Activated CD4-positive, alpha-beta memory T cell treated with anti-CD3 and anti-CD28 coated beads for 36 hours (primary cell): ENCODE data around the gene DNAL1. TPM values are rescaled to one million over a fixed set of nuclear protein-coding genes. Genes with fewer than 3 reads are reported as not detected.

Source experiments
- CTCF ChIA-PET: fragments of 350-600 bp; sonication (Branson Sonifier 250); formaldehyde crosslinking; loops from one replicate; lab custom pipeline; 2021; ENCODE audit warnings: antibody characterized with exemption, inconsistent platforms; lab: Charles Lee
- POLR2A ChIA-PET: fragments of 350-600 bp; sonication (Branson Sonifier 250); formaldehyde crosslinking; loops from one replicate; lab custom pipeline; 2021; ENCODE audit warnings: antibody characterized with exemption; lab: Charles Lee
- DNase-seq: peaks from one replicate; pipeline ENCODE4 v3.0.0-alpha.2; 2020
- H3K27ac Mint-ChIP-seq: one replicate; pipeline ENCODE4 v1.8.0; 2021; ENCODE audit warnings: mixed read lengths
- H3K27me3 Mint-ChIP-seq: one replicate; pipeline ENCODE4 v1.8.0; 2021; ENCODE audit warnings: mixed read lengths
- H3K36me3 Mint-ChIP-seq: one replicate; pipeline ENCODE4 v1.8.0; 2021; ENCODE audit warnings: mixed read lengths
- H3K4me1 Mint-ChIP-seq: one replicate; pipeline ENCODE4 v1.8.0; 2021; ENCODE audit warnings: low read depth, mixed read lengths
- H3K4me3 Mint-ChIP-seq: one replicate; pipeline ENCODE4 v1.8.0; 2021; ENCODE audit warnings: mild to moderate bottlenecking, mixed read lengths
- H3K9me3 Mint-ChIP-seq: one replicate; pipeline ENCODE4 v1.8.0; 2021; ENCODE audit warnings: mixed read lengths
- intact Hi-C: fragments of 100-400 bp; cut with micrococcal nuclease; formaldehyde crosslinking; loops from one replicate; pipeline ENCODE4 v1.15.1; 2023
- total RNA-seq, 2 experiments: library from RNA; stranded (reverse); gene quantifications; one replicate each; pipeline ENCODE4 v1.2.3, GENCODE V29; 2021

The DNAL1 gene
- total RNA-seq, 2 experiments from 2014 or later, result 4.1 to 6.2 TPM

- Mint-ChIP-seq H3K4me1 (peaks cover 95% of the 10 kb centered on the region), H3K4me3 (no peak overlapping the region), H3K27me3 (no peaks in the 10 kb centered on the region), H3K27ac (no peak overlapping the region), H3K9me3 (no peaks in the 10 kb centered on the region), H3K36me3 (peaks cover 3% of the 10 kb centered on the region)
- intact Hi-C loops, result no loop called here
- DNase-seq, result no peak
- ChIA-PET POLR2A (interaction anchor here (2.2 to 5.9 kb wide), 3 partner anchors 9 to 40 kb away, joined by 5 to 56 read pairs (median 50); a partner anchor contains a TSS), CTCF (interaction anchor here (1.0 to 5.0 kb wide), 6 partner anchors 12 to 81 kb away, joined by 3 to 56 read pairs (median 8); a partner anchor contains a TSS)
Observed at GRCh38 chr14:73745571-73746519, 101.1 kb downstream of the DNAL1 start.

GRCh38 chr14:73746520-73747378, 102.0 kb downstream of the DNAL1 start:
- ChIA-PET POLR2A (interaction anchor here (2.2 to 5.8 kb wide), 2 partner anchors 12 to 39 kb away, joined by 5 to 56 read pairs; a partner anchor contains a TSS), CTCF (interaction anchor here (0.7 to 2.8 kb wide), 4 partner anchors 11 to 79 kb away, joined by 3 to 17 read pairs (median 4); no protein-coding TSS in a partner anchor)
- no peaks in the 10 kb centered on the region for H3K9me3 Mint-ChIP-seq
- no peak overlapping the region for H3K4me3 Mint-ChIP-seq
- DNase-seq, result no peak
- peaks cover 3% of the 10 kb centered on the region for H3K36me3 Mint-ChIP-seq
- intact Hi-C loops, result no loop called here
- H3K27me3 Mint-ChIP-seq, result no peaks in the 10 kb centered on the region
- H3K27ac Mint-ChIP-seq, result peak overlapping the region; percentile 51
- H3K4me1 Mint-ChIP-seq, result peaks cover 95% of the 10 kb centered on the region

GRCh38 chr14:73747379-73748211, 102.8 kb downstream of the DNAL1 start:
- POLR2A ChIA-PET, result interaction anchor here (2.2 kb wide), 1 partner anchor 38 kb away, joined by 5 read pairs; no protein-coding TSS in a partner anchor
- DNase-seq, result no peak
- Mint-ChIP-seq H3K36me3 (peaks cover 10% of the 10 kb centered on the region), H3K4me3 (no peak overlapping the region), H3K27ac (peak overlapping the region; percentile 28), H3K4me1 (peaks cover 95% of the 10 kb centered on the region), H3K9me3 (no peaks in the 10 kb centered on the region), H3K27me3 (no peaks in the 10 kb centered on the region)
- intact Hi-C loops, result no loop called here
- CTCF ChIA-PET, result interaction anchor here (0.7 to 2.8 kb wide), 5 partner anchors 10 to 78 kb away, joined by 3 to 17 read pairs (median 4); no protein-coding TSS in a partner anchor

GRCh38 chr14:73748858-73749357, 104.1 kb downstream of the DNAL1 start:
- no peak overlapping the region for H3K4me3 Mint-ChIP-seq

GRCh38 chr14:73749706-73750530, 105.1 kb downstream of the DNAL1 start:
- POLR2A ChIA-PET, result interaction anchor here (1.0 kb wide), 3 partner anchors 8 to 106 kb away, joined by 3 to 4 read pairs (median 3); no protein-coding TSS in a partner anchor
- Mint-ChIP-seq H3K4me3 (no peak overlapping the region), H3K4me1 (peaks cover 94% of the 10 kb centered on the region), H3K36me3 (peaks cover 11% of the 10 kb centered on the region), H3K9me3 (no peaks in the 10 kb centered on the region), H3K27ac (peak overlapping the region; percentile 33), H3K27me3 (no peaks in the 10 kb centered on the region)
- intact Hi-C loops, result loop anchor here (5.0 to 10.0 kb wide), 2 partner anchors 37 to 335 kb away; partner anchors contain the start of genes ALDH6A1 and LIN52
- CTCF ChIA-PET, result interaction anchor here (0.5 to 2.7 kb wide), 8 partner anchors 8 to 76 kb away, joined by 3 to 12 read pairs (median 4); a partner anchor contains a TSS
- DNase-seq, result no peak

More at GRCh38 chr14:73748858-73749357, 104.1 kb downstream of the DNAL1 start:
- H3K27ac Mint-ChIP-seq, result peak overlapping the region; percentile 16
- peaks cover 11% of the 10 kb centered on the region for H3K36me3 Mint-ChIP-seq
- POLR2A ChIA-PET, result interaction anchor here (1.0 kb wide), 3 partner anchors 9 to 105 kb away, joined by 3 to 4 read pairs (median 3); no protein-coding TSS in a partner anchor
- H3K4me1 Mint-ChIP-seq, result peaks cover 95% of the 10 kb centered on the region
- H3K9me3 Mint-ChIP-seq, result no peaks in the 10 kb centered on the region
- no peaks in the 10 kb centered on the region for H3K27me3 Mint-ChIP-seq
- CTCF ChIA-PET, result interaction anchor here (0.5 to 2.7 kb wide), 6 partner anchors 9 to 77 kb away, joined by 3 to 12 read pairs (median 5); no protein-coding TSS in a partner anchor
- intact Hi-C loops, result no loop called here
- DNase-seq, result no peak

- no peaks in the 10 kb centered on the region for H3K9me3 Mint-ChIP-seq
- intact Hi-C loops, result loop anchor here (5.0 to 10.0 kb wide), 2 partner anchors 37 to 334 kb away; partner anchors contain the start of genes ALDH6A1 and LIN52
- H3K4me1 Mint-ChIP-seq, result peaks cover 94% of the 10 kb centered on the region
- no peaks in the 10 kb centered on the region for H3K27me3 Mint-ChIP-seq
- peak overlapping the region; percentile 33 for H3K27ac Mint-ChIP-seq
- peaks cover 11% of the 10 kb centered on the region for H3K36me3 Mint-ChIP-seq
- ChIA-PET CTCF (interaction anchor here (0.8 to 6.4 kb wide), 5 partner anchors 9 to 75 kb away, joined by 3 to 54 read pairs (median 6); a partner anchor contains a TSS), POLR2A (no interaction called here)
- DNase-seq, result no peak
- H3K4me3 Mint-ChIP-seq, result no peak overlapping the region
Observed at GRCh38 chr14:73750531-73750901, 105.7 kb downstream of the DNAL1 start.

- Mint-ChIP-seq H3K27ac (peak overlapping the region; percentile 69), H3K36me3 (peaks cover 11% of the 10 kb centered on the region), H3K27me3 (no peaks in the 10 kb centered on the region), H3K9me3 (no peaks in the 10 kb centered on the region), H3K4me3 (no peak overlapping the region), H3K4me1 (peaks cover 96% of the 10 kb centered on the region)
- intact Hi-C loops, result loop anchor here (5.0 to 10.0 kb wide), 2 partner anchors 36 to 334 kb away; partner anchors contain the start of genes ALDH6A1 and LIN52
- CTCF ChIA-PET, result interaction anchor here (1.5 to 6.4 kb wide), 3 partner anchors 19 to 75 kb away, joined by 3 to 54 read pairs (median 29); no protein-coding TSS in a partner anchor
- DNase-seq, result no peak
- POLR2A ChIA-PET, result interaction anchor here (0.5 kb wide), 1 partner anchor 29 kb away, joined by 3 read pairs; no protein-coding TSS in a partner anchor
Observed at GRCh38 chr14:73751157-73751691, 106.4 kb downstream of the DNAL1 start.

GRCh38 chr14:73752297-73752992, 107.7 kb downstream of the DNAL1 start:
- H3K4me1 Mint-ChIP-seq, result peaks cover 95% of the 10 kb centered on the region
- peaks cover 16% of the 10 kb centered on the region for H3K36me3 Mint-ChIP-seq
- POLR2A ChIA-PET, result interaction anchor here (1.5 to 11.0 kb wide), 4 partner anchors 10 to 34 kb away, joined by 4 to 211 read pairs (median 30); no protein-coding TSS in a partner anchor
- no peaks in the 10 kb centered on the region for H3K9me3 Mint-ChIP-seq
- peak overlapping the region; percentile 95 for H3K27ac Mint-ChIP-seq
- intact Hi-C loops, result loop anchor here (5.0 to 10.0 kb wide), 2 partner anchors 35 to 332 kb away; partner anchors contain the start of genes ALDH6A1 and LIN52
- H3K27me3 Mint-ChIP-seq, result no peaks in the 10 kb centered on the region
- H3K4me3 Mint-ChIP-seq, result peak overlapping the region; percentile 48
- CTCF ChIA-PET, result interaction anchor here (0.6 to 6.4 kb wide), 13 partner anchors 8 to 135 kb away, joined by 3 to 54 read pairs (median 3); no protein-coding TSS in a partner anchor
- DNase-seq, result peak; percentile 50
